ENCODE data around the gene CCDC88C.
A peak's percentile ranks its signal among the peaks of the same experiment; 100 is the strongest.

The CCDC88C gene, protein sequence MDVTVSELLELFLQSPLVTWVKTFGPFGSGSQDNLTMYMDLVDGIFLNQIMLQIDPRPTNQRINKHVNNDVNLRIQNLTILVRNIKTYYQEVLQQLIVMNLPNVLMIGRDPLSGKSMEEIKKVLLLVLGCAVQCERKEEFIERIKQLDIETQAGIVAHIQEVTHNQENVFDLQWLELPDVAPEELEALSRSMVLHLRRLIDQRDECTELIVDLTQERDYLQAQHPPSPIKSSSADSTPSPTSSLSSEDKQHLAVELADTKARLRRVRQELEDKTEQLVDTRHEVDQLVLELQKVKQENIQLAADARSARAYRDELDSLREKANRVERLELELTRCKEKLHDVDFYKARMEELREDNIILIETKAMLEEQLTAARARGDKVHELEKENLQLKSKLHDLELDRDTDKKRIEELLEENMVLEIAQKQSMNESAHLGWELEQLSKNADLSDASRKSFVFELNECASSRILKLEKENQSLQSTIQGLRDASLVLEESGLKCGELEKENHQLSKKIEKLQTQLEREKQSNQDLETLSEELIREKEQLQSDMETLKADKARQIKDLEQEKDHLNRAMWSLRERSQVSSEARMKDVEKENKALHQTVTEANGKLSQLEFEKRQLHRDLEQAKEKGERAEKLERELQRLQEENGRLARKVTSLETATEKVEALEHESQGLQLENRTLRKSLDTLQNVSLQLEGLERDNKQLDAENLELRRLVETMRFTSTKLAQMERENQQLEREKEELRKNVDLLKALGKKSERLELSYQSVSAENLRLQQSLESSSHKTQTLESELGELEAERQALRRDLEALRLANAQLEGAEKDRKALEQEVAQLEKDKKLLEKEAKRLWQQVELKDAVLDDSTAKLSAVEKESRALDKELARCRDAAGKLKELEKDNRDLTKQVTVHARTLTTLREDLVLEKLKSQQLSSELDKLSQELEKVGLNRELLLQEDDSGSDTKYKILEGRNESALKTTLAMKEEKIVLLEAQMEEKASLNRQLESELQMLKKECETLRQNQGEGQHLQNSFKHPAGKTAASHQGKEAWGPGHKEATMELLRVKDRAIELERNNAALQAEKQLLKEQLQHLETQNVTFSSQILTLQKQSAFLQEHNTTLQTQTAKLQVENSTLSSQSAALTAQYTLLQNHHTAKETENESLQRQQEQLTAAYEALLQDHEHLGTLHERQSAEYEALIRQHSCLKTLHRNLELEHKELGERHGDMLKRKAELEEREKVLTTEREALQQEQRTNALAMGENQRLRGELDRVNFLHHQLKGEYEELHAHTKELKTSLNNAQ (N-terminal part only)

DNA sequence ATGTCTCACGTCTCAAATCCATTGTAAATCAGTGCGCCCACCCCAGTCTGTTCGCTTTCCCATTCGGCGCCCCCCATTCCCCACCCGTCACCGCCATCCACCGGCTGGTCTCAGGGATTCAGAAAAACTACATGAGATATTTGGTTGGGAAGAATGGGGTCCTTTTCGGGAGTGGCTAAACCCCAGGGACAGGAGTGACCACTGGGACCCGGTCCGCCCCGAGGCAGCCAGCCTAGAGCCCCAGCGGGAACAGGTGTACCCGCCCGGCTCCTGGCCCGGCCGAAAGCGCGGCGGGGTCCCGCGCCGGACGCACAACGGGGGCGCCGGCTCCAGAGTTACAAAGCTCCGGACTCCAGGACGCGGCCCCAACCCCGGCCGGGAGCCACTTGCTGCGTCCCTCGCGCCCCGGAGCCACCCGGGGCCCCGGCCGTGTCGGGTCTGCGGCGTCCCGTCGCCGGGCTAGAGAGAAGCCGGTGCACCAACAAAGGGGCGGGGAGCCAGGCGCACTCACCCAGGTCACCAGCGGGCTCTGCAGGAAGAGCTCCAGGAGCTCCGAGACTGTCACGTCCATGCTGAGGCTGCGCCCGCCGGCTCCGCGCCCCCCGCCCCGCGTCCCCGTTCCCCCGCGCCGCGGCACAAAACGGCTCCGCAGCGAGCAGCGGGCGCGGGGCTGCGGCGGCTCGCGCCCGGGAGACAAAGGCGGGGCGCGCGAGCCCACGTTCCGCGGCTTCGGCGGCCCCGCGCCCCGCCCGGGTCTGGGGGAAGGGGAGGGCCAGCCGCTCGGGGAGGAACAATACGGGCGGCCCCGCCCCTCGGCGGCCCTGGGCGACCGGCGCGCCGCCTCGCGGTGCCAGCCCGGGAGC, at the start of gene CCDC88C:
TSS of gene CCDC88C (minus strand) at position 701 of the 863 bp plus-strand sequence. CDS start at position 571, 130 bp downstream.
- peaks cover 40% of the 10 kb centered on the region for H3K4me1 ChIP-seq (ENCODE audit: low read depth, poor library complexity, severe bottlenecking)
- peak within 1 kb of the TSS; percentile 89 for H3K27ac ChIP-seq
- no peak within 1 kb of the TSS for H3K4me3 ChIP-seq (IDR thresholded peaks at IDR 0.05; ENCODE audit: insufficient read depth, low read depth, low read length)
- TF ChIP-seq CTCF (conservative IDR thresholded peaks at IDR 0.05; ENCODE audit: low read depth, low read length): no peak
- H4K20me1 ChIP-seq (ENCODE audit: insufficient read depth): no peaks in the 10 kb centered on the region
- H3K4me2 ChIP-seq: peak within 1 kb of the TSS; percentile 94
- H3K79me2 ChIP-seq (ENCODE audit: insufficient read depth, low read depth): peaks cover 45% of the 10 kb centered on the region
- peak within 1 kb of the TSS; percentile 93 for H3K9ac ChIP-seq
- H3K36me3 ChIP-seq (ENCODE audit: insufficient read depth): no peaks in the 10 kb centered on the region
- H2AFZ ChIP-seq (ENCODE audit: low read depth): peak within 1 kb of the TSS; percentile 71
- no peaks in the 10 kb centered on the region for H3K27me3 ChIP-seq (ENCODE audit: insufficient read depth, low read depth)

- Histone ChIP-seq H3K79me2 (ENCODE audit: insufficient read depth, low read depth) (no peaks in the 10 kb centered on the region), H2AFZ (ENCODE audit: low read depth) (no peak overlapping the region), H3K4me3 (IDR thresholded peaks at IDR 0.05; ENCODE audit: insufficient read depth, low read depth, low read length) (no peak overlapping the region), H4K20me1 (ENCODE audit: insufficient read depth) (no peaks in the 10 kb centered on the region), H3K9ac (no peak overlapping the region), H3K4me2 (no peak overlapping the region), H3K4me1 (ENCODE audit: low read depth, poor library complexity, severe bottlenecking) (no peaks in the 10 kb centered on the region), H3K36me3 (ENCODE audit: insufficient read depth) (no peaks in the 10 kb centered on the region; the same call in 1 of the 2 replicates), H3K27me3 (ENCODE audit: insufficient read depth, low read depth) (no peaks in the 10 kb centered on the region), H3K27ac (no peak overlapping the region)
- TF ChIP-seq CTCF (conservative IDR thresholded peaks at IDR 0.05; ENCODE audit: low read depth, low read length): no peak
Observed at GRCh38 chr14:91466192-91466591, 48.6 kb upstream of the CCDC88C start.

DNA sequence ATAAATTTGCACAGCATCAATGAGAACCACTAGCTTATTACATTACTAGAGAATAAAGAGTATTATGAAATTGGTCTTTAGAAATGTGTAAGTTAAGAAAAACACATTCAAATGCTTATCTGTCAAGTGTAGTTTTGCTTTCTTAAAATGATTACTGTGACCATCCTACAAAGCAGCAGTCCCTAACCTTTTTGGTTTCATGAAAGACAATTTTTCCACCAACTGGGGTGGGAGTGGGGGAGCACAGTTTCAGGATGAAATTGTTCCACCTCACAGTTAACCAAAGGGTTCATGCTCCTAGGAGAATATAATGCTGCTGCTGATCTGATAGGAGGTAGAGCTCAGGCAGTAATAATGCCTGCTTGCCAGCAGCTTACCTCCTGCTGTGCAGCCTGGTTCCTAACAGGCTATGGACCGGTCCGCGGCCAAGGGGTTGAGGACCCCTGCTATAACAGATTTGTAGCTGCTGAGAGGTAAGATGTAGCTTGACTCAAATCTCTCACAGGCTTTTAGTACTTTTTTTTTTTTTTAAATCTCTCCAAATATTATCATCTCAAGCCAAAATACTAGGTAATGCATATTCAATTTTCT, 47.1 kb upstream of the CCDC88C start:
- Histone ChIP-seq H3K27me3 (ENCODE audit: insufficient read depth, low read depth) (no peaks in the 10 kb centered on the region), H3K4me1 (ENCODE audit: low read depth, poor library complexity, severe bottlenecking) (no peaks in the 10 kb centered on the region), H3K79me2 (ENCODE audit: insufficient read depth, low read depth) (no peaks in the 10 kb centered on the region), H3K27ac (no peak overlapping the region), H4K20me1 (ENCODE audit: insufficient read depth) (no peaks in the 10 kb centered on the region), H3K4me3 (IDR thresholded peaks at IDR 0.05; ENCODE audit: insufficient read depth, low read depth, low read length) (no peak overlapping the region), H2AFZ (ENCODE audit: low read depth) (no peak overlapping the region), H3K9ac (no peak overlapping the region), H3K4me2 (no peak overlapping the region), H3K36me3 (ENCODE audit: insufficient read depth) (no peaks in the 10 kb centered on the region; the same call in 1 of the 2 replicates)
- no peak for TF ChIP-seq CTCF (conservative IDR thresholded peaks at IDR 0.05; ENCODE audit: low read depth, low read length)

All from KMS-11 (cell line).